Stimulated activated naive CD4-positive, alpha-beta T cell (primary cell): ENCODE results near the gene STN1.

Source experiments
- DNase-seq, 6 experiments: peaks; one replicate each; lab custom pipeline; 2025; lab: John Stamatoyannopoulos, UW

Gene STN1

GRCh38 chr10:103918053-103918846, at the start of gene STN1:
TSS of gene STN1 (minus strand) at chr10:103918184. CDS start at chr10:103917594, 590 bp downstream.
- DNase-seq, result peak; percentile 92 to 94 (median 94)

- peak in 4 of 6 experiments; percentile 16 to 29 (median 24) for DNase-seq
Observed at GRCh38 chr10:103967448-103968071, 49.6 kb upstream of the STN1 start.

- peak; percentile 70 to 88 (median 77) for DNase-seq
Observed at GRCh38 chr10:103966671-103967447, 48.9 kb upstream of the STN1 start, which contains the start of gene SLK. TSS of gene SLK (plus strand) at chr10:103967140. CDS start at chr10:103967746, 606 bp downstream.

GRCh38 chr10:103960103-103960502, 42.1 kb upstream of the STN1 start:
- no peak for DNase-seq

- no peak for DNase-seq
Observed at GRCh38 chr10:103958996-103959395, 41.0 kb upstream of the STN1 start.

GRCh38 chr10:103954543-103954942, 36.6 kb upstream of the STN1 start:
- no peak for DNase-seq

- no peak for DNase-seq
Observed at GRCh38 chr10:103951942-103952341, 34.0 kb upstream of the STN1 start.

GRCh38 chr10:103951183-103951582, 33.2 kb upstream of the STN1 start:
- DNase-seq, result no peak

- DNase-seq, result no peak
Observed at GRCh38 chr10:103949728-103950127, 31.7 kb upstream of the STN1 start.

GRCh38 chr10:103947799-103948516, 30.0 kb upstream of the STN1 start:
- no peak for DNase-seq

GRCh38 chr10:103942866-103943265, 24.9 kb upstream of the STN1 start:
- no peak for DNase-seq

- DNase-seq, result no peak
Observed at GRCh38 chr10:103941801-103942200, 23.8 kb upstream of the STN1 start.

- DNase-seq, result no peak
Observed at GRCh38 chr10:103939522-103939921, 21.5 kb upstream of the STN1 start.

- no peak for DNase-seq
Observed at GRCh38 chr10:103936022-103936421, 18.0 kb upstream of the STN1 start.

- DNase-seq, result no peak
Observed at GRCh38 chr10:103934308-103934707, 16.3 kb upstream of the STN1 start.

- no peak for DNase-seq
Observed at GRCh38 chr10:103933557-103934121, 15.7 kb upstream of the STN1 start.

- no peak for DNase-seq
Observed at GRCh38 chr10:103932971-103933370, 15.0 kb upstream of the STN1 start.

GRCh38 chr10:103932271-103932670, 14.3 kb upstream of the STN1 start:
- DNase-seq, result no peak

- no peak for DNase-seq
Observed at GRCh38 chr10:103931603-103932002, 13.6 kb upstream of the STN1 start.

- no peak for DNase-seq
Observed at GRCh38 chr10:103930881-103931280, 12.9 kb upstream of the STN1 start.

GRCh38 chr10:103930449-103930848, 12.5 kb upstream of the STN1 start:
- no peak for DNase-seq
